Ureter (tissue), 1 donor: ENCODE results near the gene RBM33. TPM values are rescaled to one million over a fixed set of nuclear protein-coding genes. Genes with fewer than 3 reads are reported as not detected.
A peak's percentile ranks its signal among the peaks of the same experiment; 100 is the strongest.

Experiments
- DNase-seq: peaks from one replicate; pipeline ENCODE4 v3.0.0-alpha.2; 2020; ENCODE audit warnings: low spot score
- total RNA-seq: library from RNA; stranded (reverse); gene quantifications from one replicate; pipeline ENCODE4 v1.2.4, GENCODE V29; 2023
- donor health status: DM: yes; HTN: yes; CAD: no.

The RBM33 gene
- total RNA-seq, 1 donor from 2014 or later: 70.8 TPM

DNA sequence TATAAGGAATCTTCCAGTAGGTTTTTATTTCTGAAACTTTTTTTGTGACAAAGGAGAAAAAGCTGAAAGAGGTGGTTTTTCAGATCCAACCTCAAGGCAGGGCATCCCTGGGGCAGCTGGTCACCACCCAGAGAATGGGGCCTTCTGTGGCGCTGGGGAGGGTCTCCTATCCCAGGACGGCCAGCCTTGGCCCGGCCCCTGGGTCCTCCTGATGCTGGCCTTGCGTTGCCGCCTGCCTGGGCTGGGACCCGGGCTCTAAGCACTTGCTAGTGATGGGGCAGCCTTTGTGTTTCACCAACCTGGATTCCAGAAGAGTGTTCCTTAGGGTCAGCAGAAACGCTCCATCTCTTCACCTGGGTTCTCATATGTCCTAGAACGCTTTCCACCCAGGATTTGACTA is 151.5 kb downstream of the RBM33 start:
- DNase-seq: no peak

DNA sequence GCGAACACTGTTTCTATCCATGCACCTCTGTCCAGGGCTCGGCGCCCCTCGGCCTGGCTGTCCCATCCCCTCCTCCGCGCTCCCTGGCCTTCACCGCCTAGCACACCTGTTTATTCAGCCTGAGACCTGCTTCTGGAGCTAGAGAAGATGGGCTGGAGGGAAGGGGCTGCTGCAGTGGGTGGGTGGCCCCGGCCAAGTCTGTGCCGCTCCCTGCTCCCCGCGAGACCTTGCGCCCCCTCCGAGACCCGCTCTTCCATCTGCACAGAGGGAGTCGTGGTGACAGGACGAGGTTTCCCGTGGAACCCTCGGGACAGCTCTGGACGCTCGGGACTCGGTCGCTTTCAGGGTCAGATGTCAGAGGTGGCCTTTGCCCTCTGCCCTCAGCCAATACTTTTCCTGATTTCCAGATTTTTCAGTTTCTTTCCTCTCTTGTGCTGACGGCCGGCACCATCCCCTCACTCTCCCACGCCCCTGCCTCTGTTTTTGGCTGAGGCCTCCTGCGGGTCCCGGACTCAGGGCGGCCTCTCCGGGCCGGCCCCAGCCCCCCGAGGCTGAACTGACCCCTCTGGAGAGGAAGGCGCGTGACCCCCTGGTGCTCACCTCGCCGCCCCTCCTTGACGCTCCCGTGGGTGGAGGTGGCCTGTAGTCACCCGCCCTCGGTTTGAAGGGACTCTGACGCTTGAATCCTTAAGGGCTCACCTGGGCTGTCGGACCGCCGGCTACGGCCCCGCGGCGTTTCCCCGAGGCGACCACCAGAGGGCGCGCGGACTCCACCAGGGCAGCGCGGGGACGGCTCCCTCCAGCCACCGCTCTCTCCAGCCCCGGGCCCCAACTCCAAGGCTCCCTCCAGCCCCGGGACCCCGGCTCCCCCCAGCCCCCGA is 152.2 kb downstream of the RBM33 start:
- DNase-seq: peak; percentile 70

DNA sequence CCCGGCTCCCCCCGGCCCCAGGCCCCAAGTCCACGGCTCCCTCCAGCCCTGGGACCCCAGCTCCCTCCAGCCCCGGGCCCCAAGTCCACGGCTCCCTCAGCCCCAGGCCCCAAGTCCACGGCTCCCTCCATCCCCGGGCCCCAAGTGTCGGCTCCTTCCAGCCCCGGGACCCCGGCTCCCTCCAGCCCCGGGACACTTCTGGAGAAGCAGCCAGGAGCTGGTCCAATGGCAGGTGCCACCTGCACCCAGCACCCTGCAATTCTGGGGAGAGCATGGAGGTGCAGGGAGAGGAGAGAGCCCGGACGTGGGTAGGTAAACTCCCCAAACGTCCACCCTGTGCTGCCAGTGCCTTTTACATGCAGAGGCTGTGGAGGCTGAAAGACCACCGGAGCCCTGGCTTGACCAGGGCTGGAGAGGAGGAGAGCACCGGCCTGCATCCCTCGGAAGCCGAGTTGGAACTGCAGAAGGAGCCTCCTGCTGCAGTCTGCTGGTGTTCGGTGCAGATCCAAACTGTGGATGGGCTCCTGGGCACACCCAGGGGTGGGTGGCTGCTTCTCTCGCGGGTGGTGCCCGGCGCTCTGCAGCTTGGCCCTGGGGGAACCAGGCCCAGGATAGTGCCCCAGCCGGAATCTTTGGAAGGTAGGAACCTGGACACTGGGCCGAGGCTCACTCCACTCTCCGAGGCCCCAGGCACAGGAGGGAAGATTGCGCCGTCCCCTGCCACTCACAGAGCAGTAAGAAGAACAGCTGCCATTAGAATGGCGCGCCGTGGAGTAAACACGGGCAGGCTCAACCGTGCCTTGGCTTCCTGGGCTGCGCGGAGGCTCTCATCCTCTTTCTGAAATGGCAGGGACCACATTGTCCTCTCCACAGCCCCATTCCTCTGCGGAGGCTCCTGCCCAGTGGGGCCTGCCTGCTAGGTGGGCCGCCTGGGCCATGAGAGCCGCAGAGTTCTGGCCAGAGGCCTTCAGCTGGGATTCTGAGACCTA is 153.1 kb downstream of the RBM33 start:
- DNase-seq: no peak

DNA sequence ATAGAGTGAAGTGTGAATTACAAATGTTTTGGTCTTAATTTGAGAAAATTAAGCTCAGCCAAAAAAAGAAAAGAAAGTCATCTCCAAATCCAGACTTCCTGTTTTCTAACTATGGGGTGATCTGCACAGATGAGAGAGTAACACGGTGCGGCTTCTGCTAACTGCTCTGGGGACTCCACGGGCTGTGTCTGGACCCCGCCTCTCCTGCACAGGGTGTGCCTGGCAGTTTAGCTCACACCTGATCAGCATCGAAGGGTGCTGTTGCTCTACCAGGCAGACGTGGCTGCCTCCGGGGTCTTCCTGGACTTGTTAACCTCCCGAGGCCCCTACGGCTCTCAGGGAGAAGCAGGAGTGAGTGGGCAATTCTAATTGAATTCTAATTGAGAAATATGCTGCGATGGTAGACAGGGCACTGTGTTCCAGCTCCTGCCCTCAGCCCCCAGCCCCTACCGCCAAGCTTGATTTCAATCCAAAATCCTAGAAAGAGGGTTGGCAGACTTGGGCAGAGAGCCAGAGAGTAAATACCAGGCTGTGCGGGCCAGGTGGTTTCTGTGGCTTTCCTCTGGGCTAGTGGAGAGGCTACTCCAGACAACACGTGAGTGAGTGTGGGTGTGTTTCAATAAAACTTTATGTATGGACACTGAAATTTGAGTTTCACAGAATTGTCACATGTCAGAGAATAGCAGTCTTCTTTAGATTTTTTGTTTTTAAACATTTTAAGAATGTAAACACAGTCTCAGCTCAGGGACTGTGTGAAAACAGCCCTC is 154.4 kb downstream of the RBM33 start:
- DNase-seq: no peak

DNA sequence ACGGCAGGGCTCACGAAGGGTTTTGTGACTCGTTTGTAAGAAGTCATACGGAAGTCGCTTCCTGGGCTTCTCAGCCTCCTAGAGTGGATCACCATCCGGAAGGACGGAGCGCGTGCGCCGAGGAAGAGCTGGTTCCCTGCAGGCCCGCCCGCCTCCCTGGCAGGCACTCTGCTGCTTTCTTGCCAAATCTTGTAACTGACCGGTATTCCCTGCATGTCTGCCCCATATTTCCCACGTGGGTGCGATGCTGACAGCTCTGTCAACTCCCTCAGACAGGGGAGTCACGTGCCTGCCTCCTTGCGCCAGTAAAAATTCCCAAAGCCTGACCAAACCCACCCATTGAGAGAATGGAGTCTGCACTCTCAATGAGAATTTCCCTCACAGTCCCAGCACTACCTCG is 155.1 kb downstream of the RBM33 start:
- DNase-seq: no peak

DNA sequence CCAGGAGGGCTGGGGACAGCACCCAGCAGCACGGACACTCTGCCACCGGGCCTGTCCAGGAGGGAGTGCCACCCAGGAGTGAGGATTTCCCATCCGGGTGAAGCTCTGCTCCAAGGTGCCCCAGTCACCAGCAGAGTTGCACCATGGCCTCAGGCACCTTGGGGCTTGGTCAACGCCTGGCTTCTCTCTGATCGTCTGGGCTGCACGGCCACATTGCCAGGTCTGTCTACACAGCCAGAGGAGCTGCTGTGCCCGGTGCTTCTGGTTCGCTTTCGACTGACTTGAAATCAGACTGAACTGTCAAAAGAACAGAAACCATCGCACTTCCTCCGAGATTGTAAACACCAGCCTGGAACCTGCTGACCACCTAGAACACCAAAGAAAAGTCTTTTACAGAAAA is 155.8 kb downstream of the RBM33 start:
- no peak for DNase-seq

DNA sequence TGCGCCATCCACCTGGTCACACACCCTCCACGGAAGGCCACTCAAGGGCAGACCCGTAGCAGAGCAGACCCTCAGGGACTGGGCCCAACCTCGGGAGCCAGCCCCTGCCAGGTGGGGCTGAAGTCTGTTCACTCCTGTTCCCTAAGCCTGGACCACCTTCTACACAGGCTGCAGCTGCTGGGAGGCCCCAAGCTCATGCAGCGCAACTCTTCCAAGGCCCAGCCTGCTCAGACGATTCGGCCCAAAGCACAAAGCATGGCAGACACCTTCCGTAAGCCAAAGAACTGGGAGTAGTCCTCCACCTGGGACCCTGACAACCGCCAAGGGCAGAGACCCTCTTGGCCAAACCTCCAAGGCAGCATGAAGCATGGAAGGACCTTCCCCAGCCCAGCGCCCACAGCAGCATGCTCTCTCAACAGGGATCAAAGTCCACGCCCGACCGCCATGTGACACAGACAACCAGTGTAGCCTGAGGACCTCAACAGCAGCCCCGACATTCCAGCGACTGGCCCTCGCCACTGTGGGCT is 156.3 kb downstream of the RBM33 start:
- DNase-seq: no peak

DNA sequence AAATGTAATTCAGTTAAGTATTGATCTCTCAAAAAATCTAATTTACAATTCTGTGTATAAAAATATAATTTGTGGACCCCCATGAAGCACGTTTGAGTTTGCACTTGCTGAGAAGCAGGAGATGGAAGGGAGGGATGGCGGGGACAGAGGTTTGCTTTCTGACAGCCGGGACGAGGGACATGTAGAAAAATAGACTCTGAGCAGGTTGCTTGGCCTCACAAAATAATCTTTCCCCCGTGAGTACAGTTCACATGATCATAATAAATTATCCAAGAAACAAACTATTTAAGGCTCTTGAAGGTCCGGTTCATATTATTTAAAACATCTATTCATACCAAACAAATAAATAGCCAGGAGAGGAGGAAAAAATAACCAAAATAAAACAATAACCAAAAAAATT is 157.8 kb downstream of the RBM33 start:
- DNase-seq: no peak

DNA sequence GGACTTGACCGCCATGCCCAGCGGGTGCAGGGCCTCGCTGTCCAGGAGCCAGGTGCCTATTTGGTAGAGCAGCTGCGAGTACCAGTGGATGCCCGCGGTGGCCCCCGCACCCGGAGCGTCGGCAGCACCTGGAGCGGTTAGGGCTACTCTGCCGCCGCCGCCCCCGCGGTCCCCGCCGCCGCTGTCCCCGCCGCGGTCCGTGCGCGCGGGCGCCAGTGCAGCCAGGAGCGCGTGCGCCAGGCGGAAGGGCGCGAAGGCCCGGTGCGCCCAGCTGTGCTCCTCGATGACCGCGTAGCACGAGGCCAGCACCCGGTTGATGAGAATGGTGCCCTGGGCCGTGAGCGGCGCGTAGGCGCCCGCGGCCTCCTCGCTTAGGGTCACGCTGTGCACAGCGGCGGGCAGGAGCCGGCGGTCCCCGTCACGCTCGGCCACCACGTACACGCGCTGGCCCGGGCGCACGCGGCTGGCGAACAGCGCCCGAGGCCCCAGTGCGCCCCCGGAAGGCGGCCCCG is 158.5 kb downstream of the RBM33 start:
- DNase-seq: no peak

DNA sequence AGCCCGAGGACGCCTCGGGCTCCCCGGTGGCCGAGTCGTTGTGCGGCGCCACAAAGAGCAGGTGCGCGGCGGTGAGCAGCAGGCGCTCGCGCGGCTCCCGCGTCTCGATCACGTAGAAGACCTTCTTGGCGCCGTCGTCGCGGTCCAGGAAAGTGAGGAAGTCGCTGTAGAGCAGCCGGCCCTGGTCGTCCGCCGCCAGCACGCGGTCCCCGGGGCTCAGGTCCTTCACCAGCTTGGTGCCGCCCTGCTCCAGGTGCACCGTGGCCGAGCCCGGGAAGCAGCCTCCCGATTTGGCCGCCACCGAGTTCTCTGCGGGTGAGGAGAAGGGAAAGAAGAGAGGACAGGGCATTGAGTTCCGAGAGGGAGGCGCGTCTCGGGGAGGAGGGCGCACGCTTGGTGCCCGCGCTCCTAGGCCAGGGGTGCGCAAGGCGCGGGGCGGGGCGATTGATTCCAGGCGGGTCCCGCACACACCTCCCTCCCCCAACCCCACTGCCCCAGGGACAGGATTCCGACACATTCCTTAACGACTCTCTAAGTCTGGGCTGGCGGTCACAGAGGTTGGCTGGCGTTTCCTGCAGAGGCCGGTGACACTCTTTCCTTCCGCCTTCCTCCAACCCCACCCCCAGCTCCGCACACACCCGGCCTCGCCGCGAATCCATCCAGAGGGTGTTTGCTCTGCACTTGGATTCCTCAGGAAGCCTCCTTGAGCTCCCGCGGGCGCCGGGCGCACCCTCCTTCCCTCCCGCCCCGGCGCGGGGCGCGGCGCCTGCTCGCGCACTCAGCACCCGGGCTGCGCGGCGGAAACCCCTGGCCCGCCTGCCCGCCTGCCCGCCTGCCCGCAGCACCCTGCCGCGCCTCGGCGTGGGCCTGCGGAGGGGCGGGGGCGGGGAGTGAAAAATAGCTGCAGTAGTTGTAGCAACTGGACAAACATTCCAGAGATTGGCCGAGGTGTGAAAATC is 159.2 kb downstream of the RBM33 start:
- DNase-seq: no peak

DNA sequence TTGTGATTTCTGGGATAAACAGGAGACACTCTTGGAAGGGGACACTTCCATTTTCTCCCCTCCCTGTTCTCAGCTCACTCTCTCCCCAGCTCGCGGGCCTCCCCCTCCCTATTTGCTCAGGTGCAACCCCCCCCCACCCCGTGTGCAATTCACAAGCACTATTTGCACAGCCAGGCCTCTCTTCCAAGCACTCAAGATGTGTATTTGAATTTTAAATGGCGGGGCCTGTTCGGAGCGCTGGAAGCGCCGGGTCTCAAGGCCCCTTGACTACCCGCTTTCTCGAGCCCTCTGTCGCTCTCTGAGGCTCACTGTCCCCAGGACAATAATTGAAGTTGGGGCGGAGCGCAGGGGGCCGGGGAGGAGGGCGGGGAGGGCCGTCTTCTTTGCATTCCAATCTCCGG is 160.0 kb downstream of the RBM33 start:
- no peak for DNase-seq

DNA sequence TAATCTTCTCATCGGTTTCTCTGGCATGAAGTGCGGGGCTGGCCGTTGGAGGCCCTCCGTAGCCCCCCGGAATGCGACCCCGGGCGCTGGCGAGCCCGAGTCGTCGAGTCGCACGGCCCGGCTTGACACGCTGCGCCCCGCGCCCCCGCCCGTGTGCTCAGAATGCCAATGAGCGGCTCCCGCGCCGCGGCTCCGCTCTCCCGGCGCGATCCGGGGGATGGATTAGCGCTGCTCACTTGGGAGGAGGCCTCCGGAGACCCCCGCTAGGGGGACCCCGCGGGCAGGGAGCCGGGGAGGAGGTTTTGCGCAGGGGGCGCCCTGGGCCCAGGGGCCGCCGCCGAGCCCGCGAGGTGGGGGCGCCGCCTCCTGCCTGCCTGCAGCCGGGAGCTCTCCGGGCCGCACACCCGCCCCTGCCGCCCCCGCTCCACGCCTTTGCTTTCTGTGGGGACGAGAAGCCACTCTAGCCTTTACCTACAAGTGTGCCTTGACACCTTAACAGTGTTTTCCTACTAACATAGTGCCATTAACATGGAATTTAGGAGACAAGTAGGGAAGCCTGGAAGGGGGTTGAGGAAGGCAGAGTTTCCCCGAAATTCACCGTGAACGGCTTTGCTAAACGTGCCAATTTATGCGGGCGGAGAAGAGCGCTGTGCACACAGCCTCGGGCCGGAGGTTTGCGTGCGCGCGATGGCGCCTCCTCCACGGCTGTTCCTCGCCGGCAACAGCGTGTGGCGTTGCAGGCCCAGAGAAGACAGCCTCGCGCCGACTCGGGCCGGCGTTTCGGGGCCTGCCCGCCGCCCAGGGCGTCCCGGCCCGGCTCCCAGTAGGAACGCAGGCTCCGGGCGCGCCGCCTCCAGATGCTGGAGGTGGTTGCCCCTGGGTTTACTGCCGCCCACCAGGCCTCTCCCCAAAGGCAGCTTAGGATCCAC is 160.7 kb downstream of the RBM33 start:
- DNase-seq: no peak

DNA sequence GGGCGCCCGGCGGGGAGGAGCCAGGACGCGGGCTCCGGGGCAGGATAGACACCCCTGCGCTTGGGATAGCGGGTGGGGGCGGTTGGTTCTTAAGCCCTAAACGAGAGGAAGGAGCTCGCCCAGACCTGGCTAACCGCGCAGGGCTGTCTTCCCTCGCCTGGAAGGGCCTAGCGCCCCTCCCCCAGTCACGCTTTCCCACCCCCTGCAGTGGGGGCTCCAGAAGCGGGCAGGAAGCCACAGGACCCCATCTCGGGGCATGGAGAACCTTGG is 161.3 kb downstream of the RBM33 start:
- DNase-seq: no peak

DNA sequence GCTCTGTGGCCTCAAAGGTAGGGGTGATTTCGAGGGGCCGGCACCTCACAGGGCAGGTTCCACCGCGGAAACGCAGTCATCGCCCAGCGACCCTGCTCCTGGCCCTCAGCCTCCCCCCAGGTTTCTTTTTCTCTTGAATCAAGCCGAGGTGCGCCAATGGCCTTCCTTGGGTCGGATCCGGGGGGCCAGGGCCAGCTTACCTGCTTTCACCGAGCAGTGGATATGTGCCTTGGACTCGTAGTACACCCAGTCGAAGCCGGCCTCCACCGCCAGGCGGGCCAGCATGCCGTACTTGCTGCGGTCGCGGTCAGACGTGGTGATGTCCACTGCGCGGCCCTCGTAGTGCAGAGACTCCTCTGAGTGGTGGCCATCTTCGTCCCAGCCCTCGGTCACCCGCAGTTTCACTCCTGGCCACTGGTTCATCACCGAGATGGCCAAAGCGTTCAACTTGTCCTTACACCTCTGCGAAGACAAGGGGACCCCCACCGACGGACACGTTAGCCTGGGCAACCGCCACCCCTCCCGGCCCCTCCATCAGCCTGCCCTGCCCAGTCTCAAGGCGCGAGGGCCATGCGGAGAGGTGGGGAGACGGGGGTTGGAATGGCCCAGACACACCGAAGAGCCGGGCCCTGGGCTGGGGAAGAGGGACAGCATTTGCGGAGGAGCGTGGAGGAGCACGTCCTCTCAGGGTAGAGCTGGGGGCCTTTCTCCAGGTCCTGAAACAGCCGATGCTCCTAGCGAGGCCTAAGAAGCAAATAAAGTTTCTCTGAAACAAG is 161.8 kb downstream of the RBM33 start:
- no peak for DNase-seq

DNA sequence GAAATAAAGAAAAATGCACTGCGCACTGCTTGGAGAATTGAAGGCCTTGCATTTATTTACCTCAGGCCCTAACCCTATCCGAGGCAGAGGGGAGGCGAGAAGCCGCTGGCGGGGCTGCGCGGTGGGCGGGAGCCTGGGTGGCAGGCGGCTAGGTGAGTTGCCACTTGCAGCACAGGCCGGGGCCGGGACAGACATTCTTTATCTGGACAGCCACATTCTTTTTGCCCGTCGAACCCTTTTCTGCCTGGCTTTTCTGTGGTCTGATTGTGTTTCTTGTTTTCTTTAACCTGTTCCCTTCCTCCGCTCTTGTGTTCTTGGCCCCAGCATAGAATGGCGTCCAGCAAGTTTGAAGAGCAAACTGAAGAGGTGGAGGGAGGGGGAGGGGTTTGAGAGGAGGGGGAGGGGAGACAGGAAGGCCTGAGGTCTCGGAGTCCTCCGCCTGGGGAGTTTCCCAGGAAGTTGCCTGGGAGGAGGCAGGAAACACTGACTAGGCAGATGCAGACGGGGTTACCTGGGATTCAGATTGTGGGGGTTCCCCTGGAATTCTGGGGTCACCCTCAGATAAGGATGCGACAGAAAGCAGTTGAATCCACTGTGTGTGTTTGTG is 162.7 kb downstream of the RBM33 start:
- no peak for DNase-seq

DNA sequence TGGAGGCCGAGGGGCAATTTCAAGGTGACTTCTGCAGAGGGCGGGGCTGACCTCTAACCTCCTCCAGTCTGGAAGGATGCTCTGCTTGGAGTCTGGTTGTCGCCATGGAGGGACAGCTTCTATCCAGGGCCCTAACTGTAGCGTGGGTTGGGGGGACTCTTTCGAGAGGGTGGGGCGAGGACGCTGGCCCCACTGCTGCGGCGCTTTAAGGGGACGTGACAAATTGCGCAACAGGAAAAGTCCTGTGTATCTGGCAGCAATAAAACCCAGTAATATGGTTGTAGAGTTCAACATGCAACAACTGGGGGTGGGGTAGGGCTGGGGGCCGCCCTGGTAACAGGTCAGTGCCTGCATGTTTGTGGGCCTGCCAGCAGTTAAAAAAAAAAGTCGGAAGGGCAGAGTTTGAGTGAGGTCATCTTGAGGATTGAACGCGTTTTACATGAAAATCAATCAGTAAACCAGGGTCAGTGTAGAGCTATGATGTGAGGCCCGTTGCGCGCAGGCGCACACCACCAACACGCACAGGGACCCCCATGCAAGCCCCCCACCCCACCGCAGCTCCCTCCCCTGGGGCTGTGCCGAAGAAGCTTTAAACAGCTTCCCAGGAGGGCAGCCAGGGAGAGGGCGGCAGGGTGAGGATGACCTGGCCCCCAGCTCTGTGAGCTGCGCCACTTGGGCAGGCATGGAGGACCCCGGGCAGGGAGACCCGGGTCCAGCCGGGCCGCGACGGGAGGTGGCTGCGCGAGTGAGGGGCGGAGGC is 163.5 kb downstream of the RBM33 start:
- no peak for DNase-seq

DNA sequence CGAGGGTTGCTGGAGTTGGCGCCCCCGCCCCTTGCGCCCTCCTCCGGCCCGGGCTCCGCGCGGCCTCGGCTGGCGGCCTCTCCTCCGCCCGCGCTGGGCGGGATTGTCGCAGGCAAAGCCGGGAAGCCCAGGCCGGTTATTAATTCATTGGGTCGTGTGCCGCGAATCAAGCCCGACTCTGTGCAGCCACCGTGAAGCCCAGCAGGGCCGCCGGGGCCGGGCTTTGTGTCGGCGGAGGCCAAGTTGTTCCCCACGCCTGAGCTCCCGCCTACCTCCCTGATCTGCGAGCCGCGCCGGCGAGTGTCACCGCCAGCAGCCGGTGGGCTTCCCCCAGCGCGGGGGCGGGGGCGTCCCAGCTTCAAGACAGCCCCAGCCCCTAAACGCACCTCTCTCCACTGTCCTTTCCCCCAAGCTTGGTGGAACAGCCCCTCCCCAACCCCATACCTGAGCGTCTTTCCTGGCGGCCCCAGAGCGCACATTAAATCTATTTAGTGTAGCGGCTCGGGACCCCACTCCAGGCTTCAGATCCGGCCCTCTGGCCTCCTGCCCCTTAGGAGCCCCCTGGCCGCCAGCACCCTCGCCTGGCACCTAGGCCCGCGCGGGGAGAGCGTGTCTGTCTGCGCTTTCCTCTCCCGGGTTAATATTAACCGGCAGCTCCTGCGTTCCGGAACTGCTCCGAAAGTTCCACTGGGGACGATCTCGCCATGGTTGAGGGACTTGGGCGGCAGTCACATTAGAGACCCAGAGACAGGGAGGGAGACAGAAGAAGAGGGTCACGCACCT is 164.3 kb downstream of the RBM33 start:
- no peak for DNase-seq
